HCT116 (cell line): ENCODE results near the gene ITM2B. TPM values are rescaled to one million over a fixed set of nuclear protein-coding genes. Genes with fewer than 3 reads are reported as not detected.
A peak's percentile ranks its signal among the peaks of the same experiment; 100 is the strongest.

Experiments used
- ATAC-seq: fragments of 200-7000 bp; cut with Tn5 transposase; 2 replicates; pipeline ENCODE4 v1.9.1; 2020; ENCODE audit warnings: mild to moderate bottlenecking, moderate library complexity
- BruUV-seq: library from RNA; stranded (reverse); fragments of 400-500 nt; replicated peaks from 2 replicates; lab custom pipeline; 2021; lab: Mats Ljungman, UMichigan
- CTCF ChIA-PET: fragments of 300-600 bp; sonication (Branson Sonifier 250); formaldehyde crosslinking; loops from one replicate; lab custom pipeline; 2021; ENCODE audit warnings: antibody characterized with exemption; lab: Charles Lee
- POLR2A ChIA-PET: fragments of 300-600, 350-600 bp; sonication (Branson Sonifier 250); formaldehyde crosslinking; loops from one replicate; lab custom pipeline; 2021; ENCODE audit warnings: antibody characterized with exemption; lab: Charles Lee
- RAD21 ChIA-PET, 2 experiments: fragments of 300-600 bp; sonication (Branson Sonifier 250); formaldehyde crosslinking; loops; one replicate each; lab custom pipeline; 2023; ENCODE audit warnings: low total read pairs in 2 of 2; ENCODE audit not compliant: uncharacterized antibody in 2 of 2, unreplicated experiment in 2 of 2, low non-redundant PET in 1 of 2; lab: Charles Lee
- DNase-seq: peaks from one replicate; pipeline ENCODE4 v3.0.0-alpha.2; 2010; ENCODE audit warnings: low read depth, low spot score
- H2AFZ ChIP-seq: fragments of 200-600 bp; shearing (Covaris generic), sonication (generic); 2 replicates; pipeline ENCODE4 v1.6.1; 2017; ENCODE audit warnings: low read depth, mixed run types, mixed read lengths, antibody characterized with exemption, low read length; ENCODE audit not compliant: poor library complexity, severe bottlenecking
- H3K27ac ChIP-seq: 2 replicates; pipeline ENCODE4 v1.5.1; 2012; ENCODE audit warnings: low read depth, low read length
- H3K27me3 ChIP-seq: fragments of 200-600 bp; sonication (generic); 2 replicates; pipeline ENCODE4 v1.6.1; 2016; ENCODE audit warnings: mixed run types, low read length, mixed read lengths; ENCODE audit not compliant: insufficient read depth
- H3K36me3 ChIP-seq, 2 experiments: fragments of 200-500 bp in 1 of 2; fragments of 200-600 bp in 1 of 2; sonication (Bioruptor generic) in 1 of 2; sonication (generic) in 1 of 2; 2 replicates each; pipeline versions ENCODE4 v1.5.1 to v1.6.1; 2014 to 2016; ENCODE audit warnings: low read length in 2 of 2, inconsistent platforms in 1 of 2, mixed read lengths in 1 of 2, mixed run types in 1 of 2; ENCODE audit not compliant: insufficient read depth in 2 of 2, control insufficient read depth in 1 of 2
- H3K4me1 ChIP-seq, 2 experiments: fragments of 200-600 bp in 1 of 2; sonication (generic) in 1 of 2; 2 replicates each; pipeline versions ENCODE4 v1.5.1 to v1.6.1; 2012 to 2017; ENCODE audit warnings: low read length in 2 of 2, inconsistent platforms in 1 of 2, mild to moderate bottlenecking in 1 of 2, mixed read lengths in 1 of 2, mixed run types in 1 of 2, moderate library complexity in 1 of 2; ENCODE audit not compliant: insufficient read depth in 2 of 2, control insufficient read depth in 1 of 2
- H3K4me2 ChIP-seq: fragments of 200-600 bp; sonication (generic); 2 replicates; pipeline ENCODE4 v1.6.1; 2017; ENCODE audit warnings: mixed run types, low read length, mixed read lengths
- H3K4me3 ChIP-seq, 2 experiments: fragments of 200-600 bp in 1 of 2; sonication (generic) in 1 of 2; replicated peaks in 1 of 2; 2 replicates each; pipeline ENCODE4 v1.5.1; 2011 to 2016; ENCODE audit warnings: low read length in 2 of 2, control low read depth in 1 of 2, low read depth in 1 of 2, mild to moderate bottlenecking in 1 of 2, mixed read lengths in 1 of 2, mixed run types in 1 of 2
- H3K79me2 ChIP-seq: fragments of 200-600 bp; sonication (generic); 2 replicates; pipeline ENCODE4 v1.6.1; 2017; ENCODE audit warnings: mild to moderate bottlenecking, mixed run types, low read length, moderate library complexity, mixed read lengths; ENCODE audit not compliant: insufficient read depth
- H3K9ac ChIP-seq: fragments of 200-600 bp; sonication (generic); 2 replicates; pipeline ENCODE4 v1.6.1; 2016; ENCODE audit warnings: low read length, mixed read lengths
- H3K9me2 ChIP-seq: fragments of 200-600 bp; sonication (generic), shearing (Covaris generic); 2 replicates; pipeline ENCODE4 v1.6.1; 2017; ENCODE audit warnings: mixed run types, mild to moderate bottlenecking, moderate library complexity; ENCODE audit not compliant: insufficient read depth
- H3K9me3 ChIP-seq, 2 experiments: fragments of 200-500 bp in 1 of 2; fragments of 200-600 bp in 1 of 2; sonication (Bioruptor generic) in 1 of 2; sonication (generic) in 1 of 2; 2 replicates each; pipeline ENCODE4 v1.6.1; 2014 to 2017; ENCODE audit warnings: low read length in 2 of 2, mixed read lengths in 2 of 2, inconsistent platforms in 1 of 2, low read depth in 1 of 2, mild to moderate bottlenecking in 1 of 2, mixed run types in 1 of 2, moderate library complexity in 1 of 2; ENCODE audit not compliant: control insufficient read depth in 1 of 2, insufficient read depth in 1 of 2
- H4K20me1 ChIP-seq: fragments of 200-600 bp; sonication (generic), shearing (Covaris generic); 2 replicates; pipeline ENCODE4 v1.6.1; 2017; ENCODE audit warnings: mixed run types, mild to moderate bottlenecking, moderate library complexity; ENCODE audit not compliant: insufficient read depth
- EGR1 ChIP-seq: IDR thresholded peaks from 2 replicates; pipeline ENCODE4 v1.6.1; 2012; ENCODE audit warnings: low read depth
- EZH2phosphoT487 ChIP-seq: fragments of 200-600 bp; IDR thresholded peaks from 2 replicates; pipeline ENCODE4 v1.6.1; 2018; ENCODE audit warnings: antibody characterized with exemption, borderline replicate concordance
- FOSL1 ChIP-seq: IDR thresholded peaks from 2 replicates; pipeline ENCODE4 v1.6.1; 2012; ENCODE audit warnings: low read depth
- POLR2AphosphoS5 ChIP-seq: IDR thresholded peaks from 2 replicates; pipeline ENCODE4 v1.6.1; 2011; ENCODE audit warnings: mild to moderate bottlenecking, low read depth, low read length, moderate library complexity
- RAD21 ChIP-seq: IDR thresholded peaks from 2 replicates; pipeline ENCODE4 v1.6.1; 2012; ENCODE audit warnings: low read depth, mild to moderate bottlenecking
- SIN3A ChIP-seq: IDR thresholded peaks from 2 replicates; pipeline ENCODE4 v1.6.1; 2012; ENCODE audit warnings: low read depth
- SP1 ChIP-seq: IDR thresholded peaks from 2 replicates; pipeline ENCODE4 v1.6.1; 2012; ENCODE audit warnings: low read depth
- SRF ChIP-seq: IDR thresholded peaks from 2 replicates; pipeline ENCODE4 v1.6.1; 2012; ENCODE audit warnings: low read depth
- intact Hi-C: fragments of 100-400 bp; cut with micrococcal nuclease; formaldehyde crosslinking; loops from 2 replicates; pipeline ENCODE4 v1.10.0; 2022
- total RNA-seq: library from RNA; stranded (reverse); gene quantifications from one replicate; pipeline ENCODE4 v1.2.1, GENCODE V29; 2021; ENCODE audit not compliant: unreplicated experiment
- TF ChIP-seq, protein P1 (sequence below): IDR thresholded peaks from 2 replicates; pipeline ENCODE4 v1.6.1; 2011; ENCODE audit warnings: mild to moderate bottlenecking, low read length, moderate library complexity; ENCODE audit not compliant: insufficient replicate concordance; ENCODE audit errors: extremely low read depth
- TF ChIP-seq, protein P2 (sequence below): IDR thresholded peaks from 2 replicates; pipeline ENCODE4 v1.6.1; 2012
- TF ChIP-seq, protein P3 (sequence below), 3 experiments: fragments of 200-600 bp in 1 of 3; sonication (generic) in 1 of 3; IDR thresholded peaks in 2 of 3; conservative IDR thresholded peaks in 1 of 3; 2 replicates each; pipeline ENCODE4 v1.5.1; 2012 to 2017; ENCODE audit warnings: low read depth in 2 of 3, low read length in 2 of 3, antibody characterized with exemption in 1 of 3, borderline replicate concordance in 1 of 3, control low read depth in 1 of 3, mild to moderate bottlenecking in 1 of 3, mixed read lengths in 1 of 3, mixed run types in 1 of 3, moderate library complexity in 1 of 3; ENCODE audit not compliant: insufficient read depth in 1 of 3

The ITM2B gene
- total RNA-seq, 1 experiment from 2014 or later, result 124 TPM

DNA sequence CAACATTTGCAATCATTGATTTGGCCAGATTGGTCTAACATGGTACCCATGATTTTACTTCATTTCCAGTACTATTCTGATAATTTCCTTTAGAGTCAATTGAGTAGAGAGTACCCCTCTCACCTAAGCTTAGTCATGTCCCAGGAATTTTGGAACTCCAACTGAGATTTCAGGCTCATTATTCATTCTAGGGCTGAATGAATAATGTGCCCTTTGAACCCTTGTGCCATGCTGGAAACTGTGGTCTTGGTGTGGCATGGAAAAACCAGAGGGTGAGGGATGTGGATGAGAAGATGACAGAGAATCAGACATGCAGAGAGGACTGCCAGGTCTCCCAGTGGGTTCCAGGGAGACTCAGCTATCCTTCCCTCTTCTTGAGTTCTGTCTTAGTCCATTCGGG is 30.2 kb downstream of the ITM2B start:
- no peak overlapping the region for H3K27ac ChIP-seq
- POLR2A ChIA-PET, result no interaction called here
- intact Hi-C loops, result no loop called here
- TF ChIP-seq EGR1 (no peak), SIN3A (no peak), EZH2phosphoT487 (no peak), POLR2AphosphoS5 (no peak), FOSL1 (no peak), RAD21 (no peak), SRF (no peak), SP1 (no peak)
- TF ChIP-seq, protein P1, sequence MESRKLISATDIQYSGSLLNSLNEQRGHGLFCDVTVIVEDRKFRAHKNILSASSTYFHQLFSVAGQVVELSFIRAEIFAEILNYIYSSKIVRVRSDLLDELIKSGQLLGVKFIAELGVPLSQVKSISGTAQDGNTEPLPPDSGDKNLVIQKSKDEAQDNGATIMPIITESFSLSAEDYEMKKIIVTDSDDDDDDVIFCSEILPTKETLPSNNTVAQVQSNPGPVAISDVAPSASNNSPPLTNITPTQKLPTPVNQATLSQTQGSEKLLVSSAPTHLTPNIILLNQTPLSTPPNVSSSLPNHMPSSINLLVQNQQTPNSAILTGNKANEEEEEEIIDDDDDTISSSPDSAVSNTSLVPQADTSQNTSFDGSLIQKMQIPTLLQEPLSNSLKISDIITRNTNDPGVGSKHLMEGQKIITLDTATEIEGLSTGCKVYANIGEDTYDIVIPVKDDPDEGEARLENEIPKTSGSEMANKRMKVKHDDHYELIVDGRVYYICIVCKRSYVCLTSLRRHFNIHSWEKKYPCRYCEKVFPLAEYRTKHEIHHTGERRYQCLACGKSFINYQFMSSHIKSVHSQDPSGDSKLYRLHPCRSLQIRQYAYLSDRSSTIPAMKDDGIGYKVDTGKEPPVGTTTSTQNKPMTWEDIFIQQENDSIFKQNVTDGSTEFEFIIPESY, result no peak
- TF ChIP-seq, protein P2, sequence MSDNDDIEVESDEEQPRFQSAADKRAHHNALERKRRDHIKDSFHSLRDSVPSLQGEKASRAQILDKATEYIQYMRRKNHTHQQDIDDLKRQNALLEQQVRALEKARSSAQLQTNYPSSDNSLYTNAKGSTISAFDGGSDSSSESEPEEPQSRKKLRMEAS, result no peak
- TF ChIP-seq, protein P3, sequence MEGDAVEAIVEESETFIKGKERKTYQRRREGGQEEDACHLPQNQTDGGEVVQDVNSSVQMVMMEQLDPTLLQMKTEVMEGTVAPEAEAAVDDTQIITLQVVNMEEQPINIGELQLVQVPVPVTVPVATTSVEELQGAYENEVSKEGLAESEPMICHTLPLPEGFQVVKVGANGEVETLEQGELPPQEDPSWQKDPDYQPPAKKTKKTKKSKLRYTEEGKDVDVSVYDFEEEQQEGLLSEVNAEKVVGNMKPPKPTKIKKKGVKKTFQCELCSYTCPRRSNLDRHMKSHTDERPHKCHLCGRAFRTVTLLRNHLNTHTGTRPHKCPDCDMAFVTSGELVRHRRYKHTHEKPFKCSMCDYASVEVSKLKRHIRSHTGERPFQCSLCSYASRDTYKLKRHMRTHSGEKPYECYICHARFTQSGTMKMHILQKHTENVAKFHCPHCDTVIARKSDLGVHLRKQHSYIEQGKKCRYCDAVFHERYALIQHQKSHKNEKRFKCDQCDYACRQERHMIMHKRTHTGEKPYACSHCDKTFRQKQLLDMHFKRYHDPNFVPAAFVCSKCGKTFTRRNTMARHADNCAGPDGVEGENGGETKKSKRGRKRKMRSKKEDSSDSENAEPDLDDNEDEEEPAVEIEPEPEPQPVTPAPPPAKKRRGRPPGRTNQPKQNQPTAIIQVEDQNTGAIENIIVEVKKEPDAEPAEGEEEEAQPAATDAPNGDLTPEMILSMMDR (IDR thresholded peaks at IDR 0.05 in 2 of 3, conservative IDR thresholded peaks at IDR 0.05 in 1 of 3; ENCODE audit: borderline replicate concordance in 1 of 3, insufficient read depth in 1 of 3, low read depth in 2 of 3, low read length in 2 of 3), result no peak
- H3K27me3 ChIP-seq, result no peaks in the 10 kb centered on the region
- DNase-seq (no peak), ATAC-seq (peak; percentile 44; the same call in 1 of the 2 replicates)
- H3K4me1 ChIP-seq, result peaks cover 0 to 18% of the 10 kb centered on the region in 2 experiments; a peak in 3 of 4 replicates
- no peaks in the 10 kb centered on the region for H3K79me2 ChIP-seq
- H3K36me3 ChIP-seq, result peaks cover 0 to 17% of the 10 kb centered on the region in 2 experiments; a peak in 2 of 4 replicates
- H3K9ac ChIP-seq, result no peak overlapping the region
- no peaks in the 10 kb centered on the region for H4K20me1 ChIP-seq
- H3K4me3 ChIP-seq, result no peak overlapping the region
- CTCF ChIA-PET, result no interaction called here
- peak overlapping the region; percentile 18 for H3K4me2 ChIP-seq
- BruUV-seq, result no TSS peak
- no peaks in the 10 kb centered on the region for H3K9me3 ChIP-seq
- RAD21 ChIA-PET, result no interaction called here
- no peaks in the 10 kb centered on the region for H3K9me2 ChIP-seq
- no peak overlapping the region for H2AFZ ChIP-seq
